ENCODE results near the gene TRPC4AP. TPM values are rescaled to one million over a fixed set of nuclear protein-coding genes. Genes with fewer than 3 reads are reported as not detected.
"Not testable (repeated sequence)": the region's sequence is repeated elsewhere in the genome, so short reads cannot be mapped to it uniquely, and the experiment has no call there.

The TRPC4AP gene
- total RNA-seq, 2 donors from 2014 or later = 44.1 to 57.4 TPM

GRCh38 chr20:35077872-35078271 is 14.7 kb downstream of the TRPC4AP start:
- ATAC-seq = no peak
- peaks cover 0 to 12% of the 10 kb centered on the region in 2 donors for H3K36me3 ChIP-seq (replicated peaks in 1 of 2; ENCODE audit: insufficient read depth in 1 of 2, low read depth in 2 of 2)
- intact Hi-C loops (cut with DNase I) = no loop called here
- peaks cover 24% of the 10 kb centered on the region for H3K4me1 ChIP-seq
- no peaks in the 10 kb centered on the region for H3K27me3 ChIP-seq
- H3K9me3 ChIP-seq = no peaks in the 10 kb centered on the region
- H3K27ac ChIP-seq = no peak overlapping the region
- no peak overlapping the region for H3K4me3 ChIP-seq
- 93 to 95% methylated on average over 5 of the region's 5 CpGs for WGBS, 2 donors
- DNase-seq = no peak
- no peak for TF ChIP-seq POLR2A (IDR thresholded peaks at IDR 0.05)
- TF ChIP-seq CTCF (IDR thresholded peaks at IDR 0.05) = no peak

GRCh38 chr20:35077341-35077740 is 15.3 kb downstream of the TRPC4AP start:
- Histone ChIP-seq H3K36me3 (replicated peaks in 1 of 2; ENCODE audit: insufficient read depth in 1 of 2, low read depth in 2 of 2) (peaks cover 0 to 12% of the 10 kb centered on the region in 2 donors), H3K4me1 (peaks cover 24% of the 10 kb centered on the region), H3K9me3 (no peaks in the 10 kb centered on the region), H3K27ac (no peak overlapping the region), H3K27me3 (no peaks in the 10 kb centered on the region), H3K4me3 (no peak overlapping the region)
- DNase-seq (no peak), ATAC-seq (no peak)
- intact Hi-C loops (cut with DNase I) = no loop called here
- TF ChIP-seq CTCF (IDR thresholded peaks at IDR 0.05) = no peak
- TF ChIP-seq POLR2A (IDR thresholded peaks at IDR 0.05) = no peak
- 97 to 99% methylated on average over 5 of the region's 5 CpGs for WGBS, 2 donors

GRCh38 chr20:35071436-35072153 is 21.0 kb downstream of the TRPC4AP start:
- intact Hi-C loops (cut with DNase I); H3K27ac ChIP-seq; H3K9me3 ChIP-seq; H3K4me1 ChIP-seq; ATAC-seq; DNase-seq; H3K4me3 ChIP-seq; H3K36me3 ChIP-seq (replicated peaks in 1 of 2; ENCODE audit: insufficient read depth in 1 of 2, low read depth in 2 of 2); H3K27me3 ChIP-seq: not testable (repeated sequence)
- 91 to 95% methylated on average over 8 of the region's 8 CpGs for WGBS, 2 donors

- Histone ChIP-seq H3K27ac (no peak overlapping the region), H3K4me3 (no peak overlapping the region), H3K4me1 (peaks cover 3% of the 10 kb centered on the region), H3K9me3 (no peaks in the 10 kb centered on the region), H3K27me3 (no peaks in the 10 kb centered on the region), H3K36me3 (replicated peaks in 1 of 2; ENCODE audit: insufficient read depth in 1 of 2, low read depth in 2 of 2) (peaks cover 0 to 3% of the 10 kb centered on the region in 2 donors)
- no peak for TF ChIP-seq CTCF (IDR thresholded peaks at IDR 0.05)
- TF ChIP-seq POLR2A (IDR thresholded peaks at IDR 0.05) = no peak
- no peak for DNase-seq
- intact Hi-C loops (cut with DNase I) = no loop called here
- WGBS, 2 donors = 84 to 86% methylated on average over 6 of the region's 6 CpGs
- ATAC-seq = no peak
Measured at GRCh38 chr20:35066194-35066593, 26.4 kb downstream of the TRPC4AP start.

GRCh38 chr20:35065181-35065580 is 27.4 kb downstream of the TRPC4AP start:
- intact Hi-C loops (cut with DNase I) = no loop called here
- H3K4me1 ChIP-seq = peaks cover 3% of the 10 kb centered on the region
- H3K27ac ChIP-seq = no peak overlapping the region
- TF ChIP-seq CTCF (IDR thresholded peaks at IDR 0.05) = no peak
- TF ChIP-seq POLR2A (IDR thresholded peaks at IDR 0.05) = no peak
- DNase-seq (no peak), ATAC-seq (no peak)
- H3K4me3 ChIP-seq = no peak overlapping the region
- H3K36me3 ChIP-seq (replicated peaks in 1 of 2; ENCODE audit: insufficient read depth in 1 of 2, low read depth in 2 of 2) = peaks cover 0 to 3% of the 10 kb centered on the region in 2 donors
- no peaks in the 10 kb centered on the region for H3K27me3 ChIP-seq
- H3K9me3 ChIP-seq = no peaks in the 10 kb centered on the region
